ENCODE measurements around the gene KCNK1. TPM values are rescaled to one million over a fixed set of nuclear protein-coding genes. Genes with fewer than 3 reads are reported as not detected.
"Not testable (repeated sequence)": the region's sequence is repeated elsewhere in the genome, so short reads cannot be mapped to it uniquely, and the experiment has no call there.

The KCNK1 gene
- total RNA-seq, 1 donor from 2014 or later: not detected

- no peak for TF ChIP-seq CTCF (IDR thresholded peaks at IDR 0.05)
- no peaks in the 10 kb centered on the region for H3K36me3 Mint-ChIP-seq (ENCODE audit: unreplicated experiment)
- H3K9me3 Mint-ChIP-seq (ENCODE audit: unreplicated experiment): peaks cover 18% of the 10 kb centered on the region
- DNase-seq (ENCODE audit: extremely low spot score, unreplicated experiment): no peak
- H3K27ac Mint-ChIP-seq (ENCODE audit: unreplicated experiment): no peak overlapping the region
- no peaks in the 10 kb centered on the region for H3K27me3 Mint-ChIP-seq (ENCODE audit: unreplicated experiment)
- H3K4me1 Mint-ChIP-seq (ENCODE audit: unreplicated experiment): no peaks in the 10 kb centered on the region
- no peak overlapping the region for H3K4me3 Mint-ChIP-seq (ENCODE audit: unreplicated experiment)
Observed at GRCh38 chr1:233675893-233676292, 62.0 kb downstream of the KCNK1 start.

GRCh38 chr1:233677690-233678354 lies 63.9 kb downstream of the KCNK1 start:
- Mint-ChIP-seq H3K27ac (ENCODE audit: unreplicated experiment) (no peak overlapping the region), H3K36me3 (ENCODE audit: unreplicated experiment) (no peaks in the 10 kb centered on the region), H3K27me3 (ENCODE audit: unreplicated experiment) (no peaks in the 10 kb centered on the region), H3K4me3 (ENCODE audit: unreplicated experiment) (no peak overlapping the region), H3K9me3 (ENCODE audit: unreplicated experiment) (peaks cover 23% of the 10 kb centered on the region), H3K4me1 (ENCODE audit: unreplicated experiment) (no peaks in the 10 kb centered on the region)
- no peak for DNase-seq (ENCODE audit: extremely low spot score, unreplicated experiment)
- TF ChIP-seq CTCF (IDR thresholded peaks at IDR 0.05): no peak

DNA sequence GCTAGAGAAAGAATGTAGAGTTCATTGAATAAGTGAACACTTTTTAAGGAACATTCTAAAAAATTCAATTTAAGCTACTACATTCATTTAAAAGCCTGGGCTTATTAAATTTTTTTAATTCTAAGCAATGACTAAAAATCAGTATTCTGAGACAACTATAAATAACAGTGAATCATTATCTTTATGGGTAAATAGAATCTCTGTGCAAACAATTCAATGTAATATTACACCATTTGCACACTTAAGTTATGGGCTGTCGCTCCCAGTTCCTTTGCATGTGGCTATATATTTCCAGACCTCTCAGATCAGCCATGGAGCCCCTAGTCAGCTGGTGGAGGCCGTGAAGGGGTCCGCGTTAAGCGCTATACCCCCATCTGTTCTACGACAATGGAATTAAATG lies 65.1 kb downstream of the KCNK1 start:
- Mint-ChIP-seq H3K36me3 (ENCODE audit: unreplicated experiment) (no peaks in the 10 kb centered on the region), H3K27ac (ENCODE audit: unreplicated experiment) (no peak overlapping the region), H3K4me3 (ENCODE audit: unreplicated experiment) (no peak overlapping the region), H3K4me1 (ENCODE audit: unreplicated experiment) (no peaks in the 10 kb centered on the region), H3K9me3 (ENCODE audit: unreplicated experiment) (peaks cover 28% of the 10 kb centered on the region), H3K27me3 (ENCODE audit: unreplicated experiment) (no peaks in the 10 kb centered on the region)
- no peak for TF ChIP-seq CTCF (IDR thresholded peaks at IDR 0.05)
- DNase-seq (ENCODE audit: extremely low spot score, unreplicated experiment): no peak

DNA sequence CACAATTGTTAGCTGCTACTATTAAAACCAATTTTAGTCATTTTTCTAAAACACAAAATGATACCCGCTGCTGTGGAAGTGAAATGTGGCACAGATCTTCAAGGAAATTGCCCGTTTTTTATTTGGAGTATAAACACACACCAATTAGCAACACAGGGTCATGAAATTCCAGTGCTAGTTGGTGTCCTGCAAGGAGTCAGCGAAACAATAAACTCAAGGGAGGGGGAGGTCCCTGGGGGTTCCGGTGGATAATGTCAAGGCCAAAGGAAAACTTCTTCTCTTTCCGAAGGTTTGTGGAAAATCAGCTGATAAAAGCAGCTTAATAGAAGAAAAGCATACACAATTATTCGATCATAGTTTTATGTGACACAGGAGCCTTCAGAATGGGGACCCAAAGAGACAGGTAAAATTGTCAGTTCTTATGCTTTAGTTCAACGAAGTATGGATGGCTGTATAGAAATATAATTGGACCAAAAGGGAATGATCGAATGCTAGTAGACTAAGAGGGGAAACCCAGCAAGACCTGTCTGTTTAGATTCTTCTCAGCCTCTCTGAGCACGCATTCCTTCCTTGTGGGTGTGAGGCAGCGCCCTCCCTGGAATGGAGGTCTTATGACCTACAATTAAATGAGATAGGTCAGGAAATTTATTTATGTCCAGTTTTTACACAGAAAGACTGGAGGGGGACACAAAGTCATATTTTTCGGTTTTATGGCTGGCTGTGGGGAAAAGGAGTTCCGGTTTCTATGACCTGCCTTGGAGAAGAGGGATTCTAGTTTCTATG lies 65.9 kb downstream of the KCNK1 start:
- TF ChIP-seq CTCF (IDR thresholded peaks at IDR 0.05): no peak
- H3K4me3 Mint-ChIP-seq (ENCODE audit: unreplicated experiment): no peak overlapping the region
- DNase-seq (ENCODE audit: extremely low spot score, unreplicated experiment): no peak
- no peaks in the 10 kb centered on the region for H3K4me1 Mint-ChIP-seq (ENCODE audit: unreplicated experiment)
- no peaks in the 10 kb centered on the region for H3K27me3 Mint-ChIP-seq (ENCODE audit: unreplicated experiment)
- H3K27ac Mint-ChIP-seq (ENCODE audit: unreplicated experiment): no peak overlapping the region
- H3K9me3 Mint-ChIP-seq (ENCODE audit: unreplicated experiment): peaks cover 28% of the 10 kb centered on the region
- no peaks in the 10 kb centered on the region for H3K36me3 Mint-ChIP-seq (ENCODE audit: unreplicated experiment)

- Mint-ChIP-seq H3K27ac (ENCODE audit: unreplicated experiment) (no peak overlapping the region), H3K9me3 (ENCODE audit: unreplicated experiment) (peaks cover 28% of the 10 kb centered on the region), H3K36me3 (ENCODE audit: unreplicated experiment) (no peaks in the 10 kb centered on the region), H3K27me3 (ENCODE audit: unreplicated experiment) (no peaks in the 10 kb centered on the region), H3K4me3 (ENCODE audit: unreplicated experiment) (no peak overlapping the region), H3K4me1 (ENCODE audit: unreplicated experiment) (no peaks in the 10 kb centered on the region)
- DNase-seq (ENCODE audit: extremely low spot score, unreplicated experiment): no peak
- no peak for TF ChIP-seq CTCF (IDR thresholded peaks at IDR 0.05)
Observed at GRCh38 chr1:233681285-233681684, 67.4 kb downstream of the KCNK1 start.

- not testable (repeated sequence) for H3K4me3 Mint-ChIP-seq (ENCODE audit: unreplicated experiment); H3K27me3 Mint-ChIP-seq (ENCODE audit: unreplicated experiment); H3K4me1 Mint-ChIP-seq (ENCODE audit: unreplicated experiment); H3K36me3 Mint-ChIP-seq (ENCODE audit: unreplicated experiment); H3K27ac Mint-ChIP-seq (ENCODE audit: unreplicated experiment); DNase-seq (ENCODE audit: extremely low spot score, unreplicated experiment)
- peaks cover 13% of the 10 kb centered on the region for H3K9me3 Mint-ChIP-seq (ENCODE audit: unreplicated experiment)
Observed at GRCh38 chr1:233686653-233687052, 72.7 kb downstream of the KCNK1 start.
